Measurements from ENCODE around the gene GRIN2C. TPM values are rescaled to one million over a fixed set of nuclear protein-coding genes. Genes with fewer than 3 reads are reported as not detected.

Gene GRIN2C
- total and polyA plus RNA-seq, 9 of the 15 experiments (the other 6 are each of a cell fraction or from before 2014, with no cell fraction given), result under 0.01 to 0.33 (median 0.10) TPM; not detected in 2

DNA sequence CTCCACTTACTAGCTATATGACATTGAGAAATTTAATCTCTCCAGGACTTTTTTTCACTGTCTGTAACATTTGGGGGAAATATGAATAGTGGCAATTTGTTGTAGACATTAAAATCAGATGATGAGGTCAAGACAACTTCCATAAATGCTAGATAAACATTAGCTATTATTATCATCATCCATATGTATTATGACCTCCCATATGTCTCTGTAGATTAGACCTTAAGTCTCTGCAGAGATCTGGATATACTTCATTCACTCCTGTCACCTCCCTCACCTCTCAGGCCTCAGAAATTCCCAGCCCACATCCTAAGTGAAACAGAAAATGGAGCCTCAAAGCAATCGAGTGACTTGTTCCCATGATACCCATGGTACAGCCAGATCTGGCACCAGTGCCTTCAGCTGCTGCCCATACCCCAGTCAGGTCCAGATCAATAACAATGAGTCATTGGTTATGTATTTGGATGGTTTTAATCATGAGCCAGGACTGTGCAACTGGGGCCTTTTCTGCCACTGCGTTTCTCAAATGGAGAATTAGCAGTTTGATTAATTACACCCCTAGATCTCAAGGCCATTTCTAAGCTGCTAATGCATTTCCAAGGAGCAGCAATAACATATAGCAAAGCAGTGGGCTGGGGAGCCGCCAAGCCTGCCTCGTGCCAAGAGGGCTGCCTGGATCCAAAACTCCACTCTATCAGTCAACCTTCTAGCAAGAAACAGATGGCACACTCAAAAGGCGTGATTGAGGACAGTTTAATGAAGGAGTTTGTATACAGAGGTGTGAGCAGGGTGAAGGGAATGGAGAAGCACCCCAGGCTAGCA is 15.7 kb upstream of the GRIN2C start (continued):
- TF ChIP-seq, protein P1, sequence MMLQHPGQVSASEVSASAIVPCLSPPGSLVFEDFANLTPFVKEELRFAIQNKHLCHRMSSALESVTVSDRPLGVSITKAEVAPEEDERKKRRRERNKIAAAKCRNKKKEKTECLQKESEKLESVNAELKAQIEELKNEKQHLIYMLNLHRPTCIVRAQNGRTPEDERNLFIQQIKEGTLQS (IDR thresholded peaks at IDR 0.05), result peak; percentile 54
- TF ChIP-seq, protein P1 (CRISPR knock-in tag; conservative IDR thresholded peaks at IDR 0.05), result no peak
- TF ChIP-seq, protein P2, sequence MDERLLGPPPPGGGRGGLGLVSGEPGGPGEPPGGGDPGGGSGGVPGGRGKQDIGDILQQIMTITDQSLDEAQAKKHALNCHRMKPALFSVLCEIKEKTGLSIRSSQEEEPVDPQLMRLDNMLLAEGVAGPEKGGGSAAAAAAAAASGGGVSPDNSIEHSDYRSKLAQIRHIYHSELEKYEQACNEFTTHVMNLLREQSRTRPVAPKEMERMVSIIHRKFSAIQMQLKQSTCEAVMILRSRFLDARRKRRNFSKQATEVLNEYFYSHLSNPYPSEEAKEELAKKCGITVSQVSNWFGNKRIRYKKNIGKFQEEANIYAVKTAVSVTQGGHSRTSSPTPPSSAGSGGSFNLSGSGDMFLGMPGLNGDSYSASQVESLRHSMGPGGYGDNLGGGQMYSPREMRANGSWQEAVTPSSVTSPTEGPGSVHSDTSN (CRISPR knock-in tag; IDR thresholded peaks at IDR 0.05; ENCODE audit: low read depth), result no peak
- TF ChIP-seq, protein P2 (tag; conservative IDR thresholded peaks at IDR 0.05; ENCODE audit: low read depth), result 0 out of 2 replicates have a peak, but pooled peaks have one; percentile 33
- TF ChIP-seq, protein P3, sequence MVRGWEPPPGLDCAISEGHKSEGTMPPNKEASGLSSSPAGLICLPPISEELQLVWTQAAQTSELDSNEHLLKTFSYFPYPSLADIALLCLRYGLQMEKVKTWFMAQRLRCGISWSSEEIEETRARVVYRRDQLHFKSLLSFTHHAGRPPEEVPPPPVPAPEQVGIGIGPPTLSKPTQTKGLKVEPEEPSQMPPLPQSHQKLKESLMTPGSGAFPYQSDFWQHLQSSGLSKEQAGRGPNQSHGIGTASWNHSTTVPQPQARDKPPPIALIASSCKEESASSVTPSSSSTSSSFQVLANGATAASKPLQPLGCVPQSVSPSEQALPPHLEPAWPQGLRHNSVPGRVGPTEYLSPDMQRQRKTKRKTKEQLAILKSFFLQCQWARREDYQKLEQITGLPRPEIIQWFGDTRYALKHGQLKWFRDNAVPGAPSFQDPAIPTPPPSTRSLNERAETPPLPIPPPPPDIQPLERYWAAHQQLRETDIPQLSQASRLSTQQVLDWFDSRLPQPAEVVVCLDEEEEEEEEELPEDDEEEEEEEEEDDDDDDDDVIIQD (CRISPR knock-in tag; IDR thresholded peaks at IDR 0.05), result 0 out of 2 replicates have a peak, but pooled peaks have one; percentile 6
- TF ChIP-seq SMAD1 (IDR thresholded peaks at IDR 0.05; ENCODE audit: low read depth, low read length, partially characterized antibody), result no peak
- peak; percentile 17; the same call in 1 of the 2 replicates for TF ChIP-seq ZKSCAN8 (CRISPR knock-in tag; IDR thresholded peaks at IDR 0.05)
- 0 out of 2 replicates have a peak, but pooled peaks have one; percentile 14 for TF ChIP-seq NR2C2 (CRISPR knock-in tag; IDR thresholded peaks at IDR 0.05)
- TF ChIP-seq NR2C2 (tag; IDR thresholded peaks at IDR 0.05), result no peak
- TF ChIP-seq GABPB2 (CRISPR knock-in tag; conservative IDR thresholded peaks at IDR 0.05), result no peak
- peak; percentile 48; the same call in 1 of the 2 replicates for TF ChIP-seq ZNF583 (CRISPR knock-in tag; IDR thresholded peaks at IDR 0.05)
- peak; percentile 40; the same call in 1 of the 2 replicates for TF ChIP-seq ZNF311 (CRISPR knock-in tag; IDR thresholded peaks at IDR 0.05)
- TF ChIP-seq, protein P4, sequence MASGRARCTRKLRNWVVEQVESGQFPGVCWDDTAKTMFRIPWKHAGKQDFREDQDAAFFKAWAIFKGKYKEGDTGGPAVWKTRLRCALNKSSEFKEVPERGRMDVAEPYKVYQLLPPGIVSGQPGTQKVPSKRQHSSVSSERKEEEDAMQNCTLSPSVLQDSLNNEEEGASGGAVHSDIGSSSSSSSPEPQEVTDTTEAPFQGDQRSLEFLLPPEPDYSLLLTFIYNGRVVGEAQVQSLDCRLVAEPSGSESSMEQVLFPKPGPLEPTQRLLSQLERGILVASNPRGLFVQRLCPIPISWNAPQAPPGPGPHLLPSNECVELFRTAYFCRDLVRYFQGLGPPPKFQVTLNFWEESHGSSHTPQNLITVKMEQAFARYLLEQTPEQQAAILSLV (tag; IDR thresholded peaks at IDR 0.05), result peak; percentile 41; the same call in 1 of the 2 replicates
- no peak for TF ChIP-seq MECOM (CRISPR knock-in tag; IDR thresholded peaks at IDR 0.05)

All from K562 (cell line).